HepG2 (cell line): ENCODE data around the gene SCART1. TPM values are rescaled to one million over a fixed set of nuclear protein-coding genes. Genes with fewer than 3 reads are reported as not detected.

Source experiments
- ATAC-seq: fragments of 200-7000 bp; cut with Tn5 transposase; 3 replicates; pipeline ENCODE4 v1.9.1; 2020; ENCODE audit warnings: mild to moderate bottlenecking, moderate library complexity
- BruUV-seq: library from RNA; stranded (reverse); fragments of 400-500 nt; replicated peaks from 2 replicates; lab custom pipeline; 2021; lab: Mats Ljungman, UMichigan
- CTCF ChIA-PET: fragments of 300-600 bp; formaldehyde crosslinking; extraction: SDS; loops from one replicate; lab custom pipeline; 2021; ENCODE audit warnings: low total read pairs, inconsistent platforms, low intra/inter-chr PET ratio; lab: Yijun Ruan, JAX
- POLR2A ChIA-PET: fragments of 350-600 bp; sonication (Branson Sonifier 250); formaldehyde crosslinking; loops from one replicate; lab custom pipeline; 2020; ENCODE audit warnings: antibody characterized with exemption, inconsistent platforms; lab: Yijun Ruan, JAX
- DNase-seq: peaks from one replicate; pipeline ENCODE4 v3.0.0-alpha.2; 2015; ENCODE audit warnings: low spot score
- FAIRE-seq: peaks from 3 replicates; lab custom pipeline; 2011; peaks lifted over from hg19 to GRCh38; lab: Jason Lieb, UNC
- H2AFZ ChIP-seq: one replicate; pipeline ENCODE4 v1.6.1; 2011; ENCODE audit warnings: low read length, inconsistent platforms
- H3K27ac ChIP-seq: fragments of 300-600 bp; 3 replicates; pipeline ENCODE4 v1.8.0; 2011; ENCODE audit warnings: mixed run types, mild to moderate bottlenecking, mixed read lengths, low read length, inconsistent platforms; ENCODE audit not compliant: insufficient read depth; ENCODE audit errors: extremely low read length
- H3K27me3 ChIP-seq, 2 experiments: fragments of 200-600 bp in 1 of 2; 2 replicates in 1 of 2; 3 replicates in 1 of 2; pipeline versions ENCODE4 v1.6.0 to v1.8.0; 2011; ENCODE audit warnings: low read length in 2 of 2, mild to moderate bottlenecking in 2 of 2, moderate library complexity in 2 of 2, inconsistent platforms in 1 of 2; ENCODE audit not compliant: insufficient read depth in 2 of 2, control insufficient read depth in 1 of 2
- H3K36me3 ChIP-seq, 2 experiments: fragments of 200-600 bp in 1 of 2; replicated peaks in 1 of 2; 2 replicates in 1 of 2; 3 replicates in 1 of 2; pipeline versions ENCODE4 v1.5.1 to v1.8.0; 2011; ENCODE audit warnings: low read length in 2 of 2, inconsistent platforms in 1 of 2; ENCODE audit not compliant: insufficient read depth in 2 of 2, control insufficient read depth in 1 of 2
- H3K4me1 ChIP-seq: 2 replicates; pipeline ENCODE4 v1.5.1; 2012; ENCODE audit warnings: low read length, inconsistent platforms; ENCODE audit not compliant: insufficient read depth
- H3K4me2 ChIP-seq: 2 replicates; pipeline ENCODE4 v1.6.0; 2011; ENCODE audit warnings: low read depth, low read length, inconsistent platforms
- H3K4me3 ChIP-seq, 3 experiments: fragments of 200-600 bp in 1 of 3; sonication (generic), shearing (Covaris generic) in 1 of 3; replicated peaks in 1 of 3; 2 replicates each; pipeline ENCODE4 v1.5.1; 2011 to 2016; ENCODE audit warnings: low read length in 3 of 3, inconsistent platforms in 2 of 3, low read depth in 2 of 3, mild to moderate bottlenecking in 2 of 3, control low read depth in 1 of 3, mixed read lengths in 1 of 3; ENCODE audit not compliant: insufficient read depth in 1 of 3
- H3K79me2 ChIP-seq: one replicate; pipeline ENCODE4 v1.6.1; 2011; ENCODE audit warnings: low read length, inconsistent platforms; ENCODE audit not compliant: insufficient read depth
- H3K9ac ChIP-seq: 2 replicates; pipeline ENCODE4 v1.6.0; 2011; ENCODE audit warnings: mild to moderate bottlenecking, low read depth, low read length, inconsistent platforms; ENCODE audit not compliant: insufficient read depth
- H3K9me3 ChIP-seq: 2 replicates; pipeline ENCODE4 v1.5.1; 2012; ENCODE audit warnings: mild to moderate bottlenecking, low read length
- H4K20me1 ChIP-seq: 2 replicates; pipeline ENCODE4 v1.6.0; 2011; ENCODE audit warnings: inconsistent platforms, mild to moderate bottlenecking, low read length, moderate library complexity; ENCODE audit not compliant: insufficient read depth
- BORCS8-MEF2B ChIP-seq: sonication (generic); formaldehyde crosslinking; IDR thresholded peaks from 2 replicates; pipeline ENCODE4 v1.8.0; 2022; ENCODE audit warnings: mild to moderate bottlenecking, missing genetic modification reagents
- CEBPB ChIP-seq: IDR thresholded peaks from 2 replicates; pipeline ENCODE4 v1.6.1; 2011; ENCODE audit warnings: low read depth, low read length, improper control_type of control experiment, borderline replicate concordance
- SALL1 ChIP-seq: sonication (generic); formaldehyde crosslinking; IDR thresholded peaks from 2 replicates; pipeline ENCODE4 v1.8.0; 2022; ENCODE audit warnings: mild to moderate bottlenecking, missing genetic modification reagents
- SMARCE1 ChIP-seq: fragments of 450-650 bp; IDR thresholded peaks from 2 replicates; pipeline ENCODE4 v1.6.1; 2017; ENCODE audit warnings: borderline replicate concordance
- THYN1 ChIP-seq: sonication (generic); formaldehyde crosslinking; IDR thresholded peaks from 2 replicates; pipeline ENCODE4 v1.8.1; 2023; ENCODE audit warnings: low read depth, mild to moderate bottlenecking, moderate library complexity, missing genetic modification reagents, borderline replicate concordance
- WGBS: methylation state at CpG from one replicate; pipeline ENCODE4 v1.1.6; 2017; ENCODE audit warnings: low lambda C conversion rate; 5-methylcytosine and 5-hydroxymethylcytosine counted together
- in situ Hi-C: cut with HindIII; loops from 2 replicates; pipeline ENCODE4 v1.10.0; 2017; ENCODE audit warnings: low pct_unique_long_range_greater_than_20kb; ENCODE audit not compliant: extremely low pct_ligation_motif_present
- intact Hi-C: fragments of 100-400 bp; cut with micrococcal nuclease; formaldehyde crosslinking; loops from one replicate; pipeline ENCODE4 v1.10.0; 2022; ENCODE audit not compliant: unreplicated experiment
- polyA plus RNA-seq, 8 experiments: library from polyadenylated mRNA; depleted of rRNA in 3 of 8; stranded (reverse) in 7 of 8; unstranded in 1 of 8; fragments of >200 nt; fragmentation: Illumina TruSeq in 4 of 8; extraction: Trizol in 4 of 8; gene quantifications; 2 replicates each; pipeline versions ENCODE4 v1.2.1 to v1.2.3, GENCODE V29; 2011 to 2016; ENCODE audit warnings: low read depth in 4 of 8, missing spikeins in 1 of 8, mixed read lengths in 1 of 8; ENCODE audit not compliant: insufficient read depth in 1 of 8
- total RNA-seq, 5 experiments: library from RNA; depleted of rRNA; stranded (reverse); fragments of >200 nt; fragmentation: Illumina TruSeq; extraction: Trizol; gene quantifications; 2 replicates each; pipeline ENCODE4 v1.2.3, GENCODE V29; 2016; ENCODE audit warnings: low read depth in 1 of 5
- TF ChIP-seq, protein P1 (sequence below), 2 experiments: sonication (generic) in 1 of 2; formaldehyde crosslinking in 1 of 2; IDR thresholded peaks; 2 replicates each; pipeline versions ENCODE4 v1.4.0 to v1.6.1; 2016 to 2020; ENCODE audit warnings: borderline replicate concordance in 1 of 2, low read depth in 1 of 2, mild to moderate bottlenecking in 1 of 2, missing genetic modification reagents in 1 of 2
- TF ChIP-seq, protein P2 (sequence below): sonication (generic); formaldehyde crosslinking; IDR thresholded peaks from 2 replicates; pipeline ENCODE4 v1.5.1; 2020; ENCODE audit warnings: mild to moderate bottlenecking, moderate library complexity, missing genetic modification reagents
- TF ChIP-seq, protein P3 (sequence below): IDR thresholded peaks from 2 replicates; pipeline ENCODE4 v1.6.1; 2012; ENCODE audit warnings: low read depth, low read length, improper control_type of control experiment
- TF ChIP-seq, protein P4 (sequence below): sonication (generic); formaldehyde crosslinking; IDR thresholded peaks from 2 replicates; pipeline ENCODE4 v1.5.0; 2020; ENCODE audit warnings: mild to moderate bottlenecking, missing genetic modification reagents
- TF ChIP-seq, protein P5 (sequence below): sonication (generic); formaldehyde crosslinking; IDR thresholded peaks from 2 replicates; pipeline ENCODE4 v1.8.0; 2022; ENCODE audit warnings: missing genetic modification reagents, low read depth, mild to moderate bottlenecking, borderline replicate concordance

SCART1 gene
- total and polyA plus RNA-seq, 2 of the 13 experiments (the other 11 are each of a cell fraction or from before 2014, with no cell fraction given): 0.46 to 1.1 TPM

DNA sequence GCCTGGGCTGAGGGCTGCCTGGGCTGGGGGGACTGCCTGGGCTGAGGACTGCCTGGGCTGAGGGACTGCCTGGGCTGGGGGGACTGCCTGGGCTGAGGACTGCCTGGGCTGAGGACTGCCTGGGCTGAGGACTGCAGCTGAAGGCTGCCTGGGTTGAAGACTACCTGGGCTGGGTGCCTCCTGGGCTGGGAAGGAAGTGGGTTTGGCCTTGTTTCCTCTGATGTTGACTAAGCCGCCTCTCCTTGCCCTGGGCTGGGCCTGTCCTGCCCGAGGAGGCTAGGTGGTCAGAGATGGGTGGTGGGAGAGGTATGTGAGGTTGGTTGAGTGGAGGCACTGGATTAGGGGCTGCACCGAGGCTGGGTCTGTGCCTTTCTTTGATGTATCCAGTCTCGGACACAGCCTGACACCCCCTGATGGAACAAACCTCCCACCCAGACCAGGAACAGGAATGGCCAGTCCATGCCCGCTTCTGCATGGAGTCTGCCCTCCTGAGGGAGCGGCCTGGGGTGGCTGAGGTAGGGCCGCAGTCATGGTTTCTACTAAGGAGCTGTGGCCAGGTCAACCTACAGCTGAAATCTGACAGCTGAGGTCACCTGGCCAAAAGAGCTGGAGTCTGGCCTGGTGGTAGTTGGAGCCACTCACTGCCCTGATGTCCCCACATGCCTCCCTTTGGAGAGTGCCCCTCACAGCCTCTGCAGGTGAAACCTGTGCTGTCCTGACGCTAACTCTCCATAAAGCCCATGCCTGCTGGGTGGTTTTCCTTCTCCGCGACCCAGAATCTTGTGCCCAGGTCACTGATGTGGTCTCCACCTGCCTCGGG, 22.3 kb downstream of the SCART1 start:
- ATAC-seq (peak; percentile 56), DNase-seq (no peak), FAIRE-seq (no peak)
- H3K4me2 ChIP-seq: peak overlapping the region; percentile 63; the same call in 1 of the 2 replicates
- H3K36me3 ChIP-seq: no peaks in the 10 kb centered on the region
- no peak overlapping the region for H2AFZ ChIP-seq
- no TSS peak for BruUV-seq
- peaks cover 1 to 31% of the 10 kb centered on the region in 2 experiments; a peak in 4 of 5 replicates for H3K27me3 ChIP-seq
- ChIA-PET CTCF (no interaction called here), POLR2A (no interaction called here)
- H3K9ac ChIP-seq: no peak overlapping the region
- H4K20me1 ChIP-seq: no peaks in the 10 kb centered on the region
- no peaks in the 10 kb centered on the region for H3K9me3 ChIP-seq
- peaks cover 9% of the 10 kb centered on the region for H3K4me1 ChIP-seq
- H3K27ac ChIP-seq: no peak overlapping the region
- no peaks in the 10 kb centered on the region for H3K79me2 ChIP-seq
- WGBS: 41% methylated on average over 11 of the region's 11 CpGs
- intact Hi-C loops (loop anchor here (5.0 kb wide), 1 partner anchor 46 kb away; no protein-coding TSS in a partner anchor), in situ Hi-C loops (no loop called here)
- no peak overlapping the region for H3K4me3 ChIP-seq
- TF ChIP-seq, protein P1, sequence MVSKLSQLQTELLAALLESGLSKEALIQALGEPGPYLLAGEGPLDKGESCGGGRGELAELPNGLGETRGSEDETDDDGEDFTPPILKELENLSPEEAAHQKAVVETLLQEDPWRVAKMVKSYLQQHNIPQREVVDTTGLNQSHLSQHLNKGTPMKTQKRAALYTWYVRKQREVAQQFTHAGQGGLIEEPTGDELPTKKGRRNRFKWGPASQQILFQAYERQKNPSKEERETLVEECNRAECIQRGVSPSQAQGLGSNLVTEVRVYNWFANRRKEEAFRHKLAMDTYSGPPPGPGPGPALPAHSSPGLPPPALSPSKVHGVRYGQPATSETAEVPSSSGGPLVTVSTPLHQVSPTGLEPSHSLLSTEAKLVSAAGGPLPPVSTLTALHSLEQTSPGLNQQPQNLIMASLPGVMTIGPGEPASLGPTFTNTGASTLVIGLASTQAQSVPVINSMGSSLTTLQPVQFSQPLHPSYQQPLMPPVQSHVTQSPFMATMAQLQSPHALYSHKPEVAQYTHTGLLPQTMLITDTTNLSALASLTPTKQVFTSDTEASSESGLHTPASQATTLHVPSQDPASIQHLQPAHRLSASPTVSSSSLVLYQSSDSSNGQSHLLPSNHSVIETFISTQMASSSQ (IDR thresholded peaks at IDR 0.05; ENCODE audit: low read depth): no peak
- TF ChIP-seq, protein P1 (CRISPR knock-in tag; IDR thresholded peaks at IDR 0.05; ENCODE audit: borderline replicate concordance): no peak
- TF ChIP-seq SMARCE1 (no peak), CEBPB (no peak), THYN1 (no peak), BORCS8-MEF2B (no peak), SALL1 (CRISPR knock-in tag) (no peak)
- TF ChIP-seq, protein P2, sequence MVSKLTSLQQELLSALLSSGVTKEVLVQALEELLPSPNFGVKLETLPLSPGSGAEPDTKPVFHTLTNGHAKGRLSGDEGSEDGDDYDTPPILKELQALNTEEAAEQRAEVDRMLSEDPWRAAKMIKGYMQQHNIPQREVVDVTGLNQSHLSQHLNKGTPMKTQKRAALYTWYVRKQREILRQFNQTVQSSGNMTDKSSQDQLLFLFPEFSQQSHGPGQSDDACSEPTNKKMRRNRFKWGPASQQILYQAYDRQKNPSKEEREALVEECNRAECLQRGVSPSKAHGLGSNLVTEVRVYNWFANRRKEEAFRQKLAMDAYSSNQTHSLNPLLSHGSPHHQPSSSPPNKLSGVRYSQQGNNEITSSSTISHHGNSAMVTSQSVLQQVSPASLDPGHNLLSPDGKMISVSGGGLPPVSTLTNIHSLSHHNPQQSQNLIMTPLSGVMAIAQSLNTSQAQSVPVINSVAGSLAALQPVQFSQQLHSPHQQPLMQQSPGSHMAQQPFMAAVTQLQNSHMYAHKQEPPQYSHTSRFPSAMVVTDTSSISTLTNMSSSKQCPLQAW (CRISPR knock-in tag): no peak
- TF ChIP-seq, protein P3, sequence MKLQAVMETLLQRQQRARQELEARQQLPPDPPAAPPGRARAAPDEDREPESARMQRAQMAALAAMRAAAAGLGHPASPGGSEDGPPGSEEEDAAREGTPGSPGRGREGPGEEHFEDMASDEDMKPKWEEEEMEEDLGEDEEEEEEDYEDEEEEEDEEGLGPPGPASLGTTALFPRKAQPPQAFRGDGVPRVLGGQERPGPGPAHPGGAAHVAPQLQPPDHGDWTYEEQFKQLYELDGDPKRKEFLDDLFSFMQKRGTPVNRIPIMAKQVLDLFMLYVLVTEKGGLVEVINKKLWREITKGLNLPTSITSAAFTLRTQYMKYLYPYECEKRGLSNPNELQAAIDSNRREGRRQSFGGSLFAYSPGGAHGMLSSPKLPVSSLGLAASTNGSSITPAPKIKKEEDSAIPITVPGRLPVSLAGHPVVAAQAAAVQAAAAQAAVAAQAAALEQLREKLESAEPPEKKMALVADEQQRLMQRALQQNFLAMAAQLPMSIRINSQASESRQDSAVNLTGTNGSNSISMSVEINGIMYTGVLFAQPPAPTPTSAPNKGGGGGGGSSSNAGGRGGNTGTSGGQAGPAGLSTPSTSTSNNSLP: no peak
- TF ChIP-seq, protein P4, sequence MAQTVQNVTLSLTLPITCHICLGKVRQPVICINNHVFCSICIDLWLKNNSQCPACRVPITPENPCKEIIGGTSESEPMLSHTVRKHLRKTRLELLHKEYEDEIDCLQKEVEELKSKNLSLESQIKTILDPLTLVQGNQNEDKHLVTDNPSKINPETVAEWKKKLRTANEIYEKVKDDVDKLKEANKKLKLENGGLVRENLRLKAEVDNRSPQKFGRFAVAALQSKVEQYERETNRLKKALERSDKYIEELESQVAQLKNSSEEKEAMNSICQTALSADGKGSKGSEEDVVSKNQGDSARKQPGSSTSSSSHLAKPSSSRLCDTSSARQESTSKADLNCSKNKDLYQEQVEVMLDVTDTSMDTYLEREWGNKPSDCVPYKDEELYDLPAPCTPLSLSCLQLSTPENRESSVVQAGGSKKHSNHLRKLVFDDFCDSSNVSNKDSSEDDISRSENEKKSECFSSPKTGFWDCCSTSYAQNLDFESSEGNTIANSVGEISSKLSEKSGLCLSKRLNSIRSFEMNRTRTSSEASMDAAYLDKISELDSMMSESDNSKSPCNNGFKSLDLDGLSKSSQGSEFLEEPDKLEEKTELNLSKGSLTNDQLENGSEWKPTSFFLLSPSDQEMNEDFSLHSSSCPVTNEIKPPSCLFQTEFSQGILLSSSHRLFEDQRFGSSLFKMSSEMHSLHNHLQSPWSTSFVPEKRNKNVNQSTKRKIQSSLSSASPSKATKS (CRISPR knock-in tag): no peak
- TF ChIP-seq, protein P5, sequence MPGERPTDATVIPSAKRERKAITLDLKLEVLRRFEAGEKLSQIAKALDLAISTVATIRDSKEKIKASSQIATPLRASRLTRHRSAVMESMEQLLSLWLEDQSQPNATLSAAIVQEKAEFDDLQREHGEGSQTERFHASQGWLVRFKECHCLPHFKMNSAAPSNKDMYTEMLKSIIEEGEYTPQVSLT (CRISPR knock-in tag): no peak
